HepG2 (cell line): Measurements from ENCODE around the gene MRPL51. TPM values are rescaled to one million over a fixed set of nuclear protein-coding genes. Genes with fewer than 3 reads are reported as not detected.
A peak's percentile ranks its signal among the peaks of the same experiment; 100 is the strongest.

Experiments used
- FIP1L1 ChIP-seq: fragments of 200-400 bp; formaldehyde crosslinking; IDR thresholded peaks from 2 replicates; pipeline ENCODE4 v1.6.1; 2018; ENCODE audit warnings: low read depth, mild to moderate bottlenecking, low read length, moderate library complexity, borderline replicate concordance; ENCODE audit not compliant: insufficient read depth
- MEIS1 ChIP-seq: sonication (generic); formaldehyde crosslinking; IDR thresholded peaks from 2 replicates; pipeline ENCODE4 v1.9.0; 2021; ENCODE audit warnings: mild to moderate bottlenecking, missing genetic modification reagents, moderate library complexity, borderline replicate concordance
- MLLT10 ChIP-seq: sonication (generic); formaldehyde crosslinking; IDR thresholded peaks from 2 replicates; pipeline ENCODE4 v1.4.0; 2020; ENCODE audit warnings: missing genetic modification reagents
- NFIC ChIP-seq: IDR thresholded peaks from 2 replicates; pipeline ENCODE4 v1.6.1; 2012; ENCODE audit warnings: mild to moderate bottlenecking, low read length, inconsistent platforms
- RAD21 ChIP-seq: fragments of 450-650 bp; formaldehyde crosslinking; IDR thresholded peaks from 2 replicates; pipeline ENCODE4 v1.5.0; 2020; ENCODE audit warnings: mild to moderate bottlenecking
- RBFOX2 ChIP-seq: fragments of 200-400 bp; formaldehyde crosslinking; IDR thresholded peaks from 2 replicates; pipeline ENCODE4 v1.6.1; 2017; ENCODE audit warnings: low read depth, mild to moderate bottlenecking, low read length
- SNAI1 ChIP-seq: sonication (generic); formaldehyde crosslinking; IDR thresholded peaks from 2 replicates; pipeline ENCODE4 v1.5.0; 2020; ENCODE audit warnings: mild to moderate bottlenecking, missing genetic modification reagents, borderline replicate concordance
- ZNF577 ChIP-seq: sonication (generic); formaldehyde crosslinking; IDR thresholded peaks from 2 replicates; pipeline ENCODE4 v1.4.0; 2020; ENCODE audit warnings: mild to moderate bottlenecking, low read depth, missing genetic modification reagents, borderline replicate concordance
- ZNF607 ChIP-seq: sonication (generic); formaldehyde crosslinking; IDR thresholded peaks from 2 replicates; pipeline ENCODE4 v1.5.1; 2020; ENCODE audit warnings: missing genetic modification reagents, mild to moderate bottlenecking, borderline replicate concordance
- ZNF615 ChIP-seq: sonication (generic); formaldehyde crosslinking; IDR thresholded peaks from 2 replicates; pipeline ENCODE4 v1.5.0; 2020; ENCODE audit warnings: mild to moderate bottlenecking, missing genetic modification reagents, borderline replicate concordance
- ZNF709 ChIP-seq: sonication (generic); formaldehyde crosslinking; IDR thresholded peaks from 2 replicates; pipeline ENCODE4 v1.5.0; 2020; ENCODE audit warnings: mild to moderate bottlenecking, missing genetic modification reagents
- ZNF761 ChIP-seq: sonication (generic); formaldehyde crosslinking; conservative IDR thresholded peaks from 2 replicates; pipeline ENCODE4 v1.4.0; 2020; ENCODE audit warnings: mild to moderate bottlenecking, missing genetic modification reagents
- polyA plus RNA-seq, 8 experiments: library from polyadenylated mRNA; depleted of rRNA in 3 of 8; stranded (reverse) in 7 of 8; unstranded in 1 of 8; fragments of >200 nt; fragmentation: Illumina TruSeq in 4 of 8; extraction: Trizol in 4 of 8; gene quantifications; 2 replicates each; pipeline versions ENCODE4 v1.2.1 to v1.2.3, GENCODE V29; 2011 to 2016; ENCODE audit warnings: low read depth in 4 of 8, missing spikeins in 1 of 8, mixed read lengths in 1 of 8; ENCODE audit not compliant: insufficient read depth in 1 of 8
- total RNA-seq, 5 experiments: library from RNA; depleted of rRNA; stranded (reverse); fragments of >200 nt; fragmentation: Illumina TruSeq; extraction: Trizol; gene quantifications; 2 replicates each; pipeline ENCODE4 v1.2.3, GENCODE V29; 2016; ENCODE audit warnings: low read depth in 1 of 5
- TF ChIP-seq, protein P1 (sequence below): sonication (generic); formaldehyde crosslinking; IDR thresholded peaks from 2 replicates; pipeline ENCODE4 v1.5.1; 2020; ENCODE audit warnings: missing genetic modification reagents, mild to moderate bottlenecking, borderline replicate concordance
- TF ChIP-seq, protein P2 (sequence below): sonication (generic); formaldehyde crosslinking; IDR thresholded peaks from 2 replicates; pipeline ENCODE4 v1.4.0; 2020; ENCODE audit warnings: missing genetic modification reagents, mild to moderate bottlenecking, borderline replicate concordance
- TF ChIP-seq, protein P3 (sequence below): IDR thresholded peaks from 2 replicates; pipeline ENCODE4 v1.6.1; 2016; ENCODE audit warnings: missing compliant biosample characterization, missing genetic modification reagents, borderline replicate concordance
- TF ChIP-seq, protein P4 (sequence below): sonication (generic); formaldehyde crosslinking; IDR thresholded peaks from 2 replicates; pipeline ENCODE4 v1.4.0; 2020; ENCODE audit warnings: missing genetic modification reagents, mild to moderate bottlenecking, borderline replicate concordance
- TF ChIP-seq, protein P5 (sequence below): sonication (generic); formaldehyde crosslinking; IDR thresholded peaks from 2 replicates; pipeline ENCODE4 v1.4.0; 2020; ENCODE audit warnings: mild to moderate bottlenecking, low read depth, missing genetic modification reagents

Gene MRPL51
- total and polyA plus RNA-seq, 2 of the 13 experiments (the other 11 are each of a cell fraction or from before 2014, with no cell fraction given) = 64.8 to 278 TPM

DNA sequence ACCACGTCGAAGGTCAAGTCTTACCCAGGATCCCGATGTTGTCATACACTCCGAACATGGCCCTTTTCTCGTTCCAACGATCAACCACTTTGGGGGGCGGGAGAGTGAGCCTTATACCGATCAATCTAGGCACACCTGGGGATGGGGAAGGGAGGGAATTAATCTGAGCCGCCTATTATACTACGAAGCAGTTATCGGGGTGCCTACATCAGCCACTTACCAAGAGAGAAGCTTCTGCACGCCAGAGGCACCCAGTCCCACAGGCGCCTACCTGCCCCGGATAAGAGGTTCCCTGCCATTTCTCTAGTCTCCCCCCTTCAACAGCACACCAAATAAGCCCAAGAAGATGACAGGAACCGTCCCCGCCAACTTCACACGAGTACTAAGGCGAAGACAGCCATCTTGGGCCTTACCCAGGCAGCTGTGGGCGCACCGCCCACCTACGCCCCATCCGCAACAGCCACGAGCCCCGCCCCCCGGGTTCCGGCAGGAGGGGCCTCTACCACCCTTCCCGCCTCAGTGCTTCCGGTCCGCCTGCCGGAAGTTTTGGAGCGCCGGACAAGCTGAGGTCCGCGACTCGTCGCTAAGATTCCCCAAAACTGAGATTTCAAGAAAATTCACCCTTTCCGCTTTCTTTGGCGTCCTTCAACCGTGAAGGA lies at the start of gene MRPL51 (continued):
- TF ChIP-seq, protein P1, sequence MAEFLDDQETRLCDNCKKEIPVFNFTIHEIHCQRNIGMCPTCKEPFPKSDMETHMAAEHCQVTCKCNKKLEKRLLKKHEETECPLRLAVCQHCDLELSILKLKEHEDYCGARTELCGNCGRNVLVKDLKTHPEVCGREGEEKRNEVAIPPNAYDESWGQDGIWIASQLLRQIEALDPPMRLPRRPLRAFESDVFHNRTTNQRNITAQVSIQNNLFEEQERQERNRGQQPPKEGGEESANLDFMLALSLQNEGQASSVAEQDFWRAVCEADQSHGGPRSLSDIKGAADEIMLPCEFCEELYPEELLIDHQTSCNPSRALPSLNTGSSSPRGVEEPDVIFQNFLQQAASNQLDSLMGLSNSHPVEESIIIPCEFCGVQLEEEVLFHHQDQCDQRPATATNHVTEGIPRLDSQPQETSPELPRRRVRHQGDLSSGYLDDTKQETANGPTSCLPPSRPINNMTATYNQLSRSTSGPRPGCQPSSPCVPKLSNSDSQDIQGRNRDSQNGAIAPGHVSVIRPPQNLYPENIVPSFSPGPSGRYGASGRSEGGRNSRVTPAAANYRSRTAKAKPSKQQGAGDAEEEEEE (CRISPR knock-in tag) = no peak; the same call in 1 of the 2 replicates
- no peak for TF ChIP-seq ZNF577
- 0 out of 2 replicates have a peak, but pooled peaks have one; percentile 46 for TF ChIP-seq NFIC
- TF ChIP-seq FIP1L1 = no peak; the same call in 1 of the 2 replicates
- TF ChIP-seq, protein P2, sequence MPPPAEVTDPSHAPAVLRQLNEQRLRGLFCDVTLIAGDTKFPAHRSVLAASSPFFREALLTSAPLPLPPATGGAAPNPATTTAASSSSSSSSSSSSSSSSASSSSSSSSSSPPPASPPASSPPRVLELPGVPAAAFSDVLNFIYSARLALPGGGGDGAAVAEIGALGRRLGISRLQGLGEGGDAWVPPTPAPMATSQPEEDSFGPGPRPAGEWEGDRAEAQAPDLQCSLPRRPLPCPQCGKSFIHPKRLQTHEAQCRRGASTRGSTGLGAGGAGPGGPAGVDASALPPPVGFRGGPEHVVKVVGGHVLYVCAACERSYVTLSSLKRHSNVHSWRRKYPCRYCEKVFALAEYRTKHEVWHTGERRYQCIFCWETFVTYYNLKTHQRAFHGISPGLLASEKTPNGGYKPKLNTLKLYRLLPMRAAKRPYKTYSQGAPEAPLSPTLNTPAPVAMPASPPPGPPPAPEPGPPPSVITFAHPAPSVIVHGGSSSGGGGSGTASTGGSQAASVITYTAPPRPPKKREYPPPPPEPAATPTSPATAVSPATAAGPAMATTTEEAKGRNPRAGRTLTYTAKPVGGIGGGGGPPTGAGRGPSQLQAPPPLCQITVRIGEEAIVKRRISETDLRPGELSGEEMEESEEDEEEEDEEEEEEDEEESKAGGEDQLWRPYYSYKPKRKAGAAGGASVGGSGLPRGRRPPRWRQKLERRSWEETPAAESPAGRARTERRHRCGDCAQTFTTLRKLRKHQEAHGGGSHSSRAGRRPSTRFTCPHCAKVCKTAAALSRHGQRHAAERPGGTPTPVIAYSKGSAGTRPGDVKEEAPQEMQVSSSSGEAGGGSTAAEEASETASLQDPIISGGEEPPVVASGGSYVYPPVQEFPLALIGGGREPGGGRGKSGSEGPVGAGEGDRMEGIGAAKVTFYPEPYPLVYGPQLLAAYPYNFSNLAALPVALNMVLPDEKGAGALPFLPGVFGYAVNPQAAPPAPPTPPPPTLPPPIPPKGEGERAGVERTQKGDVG (CRISPR knock-in tag) = no peak
- no peak for TF ChIP-seq ZNF709 (CRISPR knock-in tag)
- TF ChIP-seq MEIS1 (CRISPR knock-in tag) = no peak; the same call in 1 of the 2 replicates
- TF ChIP-seq ZNF761 (CRISPR knock-in tag) = peak; percentile 32; the same call in 1 of the 2 replicates
- no peak for TF ChIP-seq ZNF615 (CRISPR knock-in tag)
- TF ChIP-seq RAD21 (CRISPR knock-in tag) = no peak
- TF ChIP-seq RBFOX2 = peak; percentile 86
- TF ChIP-seq, protein P3, sequence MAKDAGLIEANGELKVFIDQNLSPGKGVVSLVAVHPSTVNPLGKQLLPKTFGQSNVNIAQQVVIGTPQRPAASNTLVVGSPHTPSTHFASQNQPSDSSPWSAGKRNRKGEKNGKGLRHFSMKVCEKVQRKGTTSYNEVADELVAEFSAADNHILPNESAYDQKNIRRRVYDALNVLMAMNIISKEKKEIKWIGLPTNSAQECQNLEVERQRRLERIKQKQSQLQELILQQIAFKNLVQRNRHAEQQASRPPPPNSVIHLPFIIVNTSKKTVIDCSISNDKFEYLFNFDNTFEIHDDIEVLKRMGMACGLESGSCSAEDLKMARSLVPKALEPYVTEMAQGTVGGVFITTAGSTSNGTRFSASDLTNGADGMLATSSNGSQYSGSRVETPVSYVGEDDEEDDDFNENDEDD (CRISPR knock-in tag) = peak; percentile 41; the same call in 1 of the 2 replicates
- TF ChIP-seq ZNF607 (CRISPR knock-in tag) = peak; percentile 25; the same call in 1 of the 2 replicates
- TF ChIP-seq, protein P4, sequence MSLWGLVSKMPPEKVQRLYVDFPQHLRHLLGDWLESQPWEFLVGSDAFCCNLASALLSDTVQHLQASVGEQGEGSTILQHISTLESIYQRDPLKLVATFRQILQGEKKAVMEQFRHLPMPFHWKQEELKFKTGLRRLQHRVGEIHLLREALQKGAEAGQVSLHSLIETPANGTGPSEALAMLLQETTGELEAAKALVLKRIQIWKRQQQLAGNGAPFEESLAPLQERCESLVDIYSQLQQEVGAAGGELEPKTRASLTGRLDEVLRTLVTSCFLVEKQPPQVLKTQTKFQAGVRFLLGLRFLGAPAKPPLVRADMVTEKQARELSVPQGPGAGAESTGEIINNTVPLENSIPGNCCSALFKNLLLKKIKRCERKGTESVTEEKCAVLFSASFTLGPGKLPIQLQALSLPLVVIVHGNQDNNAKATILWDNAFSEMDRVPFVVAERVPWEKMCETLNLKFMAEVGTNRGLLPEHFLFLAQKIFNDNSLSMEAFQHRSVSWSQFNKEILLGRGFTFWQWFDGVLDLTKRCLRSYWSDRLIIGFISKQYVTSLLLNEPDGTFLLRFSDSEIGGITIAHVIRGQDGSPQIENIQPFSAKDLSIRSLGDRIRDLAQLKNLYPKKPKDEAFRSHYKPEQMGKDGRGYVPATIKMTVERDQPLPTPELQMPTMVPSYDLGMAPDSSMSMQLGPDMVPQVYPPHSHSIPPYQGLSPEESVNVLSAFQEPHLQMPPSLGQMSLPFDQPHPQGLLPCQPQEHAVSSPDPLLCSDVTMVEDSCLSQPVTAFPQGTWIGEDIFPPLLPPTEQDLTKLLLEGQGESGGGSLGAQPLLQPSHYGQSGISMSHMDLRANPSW (CRISPR knock-in tag) = no peak
- TF ChIP-seq SNAI1 = no peak
- TF ChIP-seq MLLT10 (CRISPR knock-in tag) = no peak
- TF ChIP-seq, protein P5, sequence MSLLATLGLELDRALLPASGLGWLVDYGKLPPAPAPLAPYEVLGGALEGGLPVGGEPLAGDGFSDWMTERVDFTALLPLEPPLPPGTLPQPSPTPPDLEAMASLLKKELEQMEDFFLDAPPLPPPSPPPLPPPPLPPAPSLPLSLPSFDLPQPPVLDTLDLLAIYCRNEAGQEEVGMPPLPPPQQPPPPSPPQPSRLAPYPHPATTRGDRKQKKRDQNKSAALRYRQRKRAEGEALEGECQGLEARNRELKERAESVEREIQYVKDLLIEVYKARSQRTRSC (CRISPR knock-in tag) = no peak
